ENCODE measurements around the gene IFT80.

DNA sequence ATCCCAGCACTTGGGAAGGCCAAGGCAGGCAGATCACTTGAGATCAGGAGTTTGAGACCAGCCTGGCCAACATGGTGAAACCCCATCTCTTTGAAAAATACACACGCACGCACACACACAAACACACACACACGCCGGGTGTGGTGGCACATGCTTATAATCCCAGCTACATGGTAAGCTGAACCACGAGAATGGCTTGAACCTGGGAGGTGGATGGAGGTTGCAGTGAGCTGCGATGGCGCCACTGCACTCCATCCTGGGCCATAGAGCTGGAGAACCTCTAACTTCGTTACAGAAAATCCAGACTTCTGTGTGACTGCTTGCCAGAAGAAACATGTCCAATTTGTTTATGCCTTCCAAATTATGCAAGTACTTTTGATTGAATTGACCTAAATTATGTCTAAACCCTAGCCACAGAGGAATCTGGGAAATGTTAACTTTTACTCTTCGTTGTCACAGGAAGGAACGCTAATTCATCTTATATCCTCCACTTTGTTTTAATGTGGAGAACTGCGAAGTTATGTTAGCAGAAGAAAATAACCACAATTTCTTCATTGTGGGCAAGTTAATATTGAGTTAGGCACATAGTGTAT lies 28.9 kb upstream of the IFT80 start:
- TF ChIP-seq EZH2 (IDR thresholded peaks at IDR 0.05; ENCODE audit: low read length, unreplicated experiment) (no peak), EZH2phosphoT487 (IDR thresholded peaks at IDR 0.05; ENCODE audit: borderline replicate concordance, low read length) (no peak)
- TF ChIP-seq, protein P1, sequence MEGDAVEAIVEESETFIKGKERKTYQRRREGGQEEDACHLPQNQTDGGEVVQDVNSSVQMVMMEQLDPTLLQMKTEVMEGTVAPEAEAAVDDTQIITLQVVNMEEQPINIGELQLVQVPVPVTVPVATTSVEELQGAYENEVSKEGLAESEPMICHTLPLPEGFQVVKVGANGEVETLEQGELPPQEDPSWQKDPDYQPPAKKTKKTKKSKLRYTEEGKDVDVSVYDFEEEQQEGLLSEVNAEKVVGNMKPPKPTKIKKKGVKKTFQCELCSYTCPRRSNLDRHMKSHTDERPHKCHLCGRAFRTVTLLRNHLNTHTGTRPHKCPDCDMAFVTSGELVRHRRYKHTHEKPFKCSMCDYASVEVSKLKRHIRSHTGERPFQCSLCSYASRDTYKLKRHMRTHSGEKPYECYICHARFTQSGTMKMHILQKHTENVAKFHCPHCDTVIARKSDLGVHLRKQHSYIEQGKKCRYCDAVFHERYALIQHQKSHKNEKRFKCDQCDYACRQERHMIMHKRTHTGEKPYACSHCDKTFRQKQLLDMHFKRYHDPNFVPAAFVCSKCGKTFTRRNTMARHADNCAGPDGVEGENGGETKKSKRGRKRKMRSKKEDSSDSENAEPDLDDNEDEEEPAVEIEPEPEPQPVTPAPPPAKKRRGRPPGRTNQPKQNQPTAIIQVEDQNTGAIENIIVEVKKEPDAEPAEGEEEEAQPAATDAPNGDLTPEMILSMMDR (conservative IDR thresholded peaks at IDR 0.05; ENCODE audit: low read depth, low read length) = no peak

Measured in PC-3 (cell line).